Large intestine (tissue), 3 donors: ENCODE results near the gene SGCD. TPM values are rescaled to one million over a fixed set of nuclear protein-coding genes. Genes with fewer than 3 reads are reported as not detected.
A peak's percentile ranks its signal among the peaks of the same experiment; 100 is the strongest.

Experiments used
- DNase-seq, 2 donors: peaks; one replicate each; pipeline versions ENCODE4 v3.0.0 to v3.0.0-alpha.2; 2013
- H3K27ac ChIP-seq: one replicate; pipeline ENCODE4 v1.5.1; 2013; ENCODE audit warnings: low read length
- H3K27me3 ChIP-seq: 2 replicates; pipeline ENCODE4 v1.6.1; 2013; ENCODE audit warnings: low read length; ENCODE audit not compliant: control insufficient read depth, insufficient read depth
- H3K36me3 ChIP-seq: 2 replicates; pipeline ENCODE4 v1.6.1; 2013; ENCODE audit warnings: low read length; ENCODE audit not compliant: control insufficient read depth, insufficient read depth
- H3K4me1 ChIP-seq: one replicate; pipeline ENCODE4 v1.6.1; 2013; ENCODE audit warnings: low read length; ENCODE audit not compliant: control insufficient read depth, insufficient read depth
- H3K4me3 ChIP-seq: one replicate; pipeline ENCODE4 v1.5.1; 2013; ENCODE audit warnings: low read length
- H3K9me3 ChIP-seq: one replicate; pipeline ENCODE4 v1.6.1; 2013; ENCODE audit warnings: mild to moderate bottlenecking, low read depth, low read length, moderate library complexity; ENCODE audit not compliant: control insufficient read depth
- WGBS: methylation state at CpG from one replicate; pipeline ENCODE4 v1.1.5; 2013; ENCODE audit warnings: low lambda C conversion rate; ENCODE audit not compliant: insufficient coverage; 5-methylcytosine and 5-hydroxymethylcytosine counted together
- polyA plus RNA-seq: library from polyadenylated mRNA; unstranded; fragments of 120-200 nt; gene quantifications from one replicate; pipeline ENCODE4 v1.2.1, GENCODE V29; 2013

Gene SGCD
- polyA plus RNA-seq, 1 donor = 9.0 TPM

DNA sequence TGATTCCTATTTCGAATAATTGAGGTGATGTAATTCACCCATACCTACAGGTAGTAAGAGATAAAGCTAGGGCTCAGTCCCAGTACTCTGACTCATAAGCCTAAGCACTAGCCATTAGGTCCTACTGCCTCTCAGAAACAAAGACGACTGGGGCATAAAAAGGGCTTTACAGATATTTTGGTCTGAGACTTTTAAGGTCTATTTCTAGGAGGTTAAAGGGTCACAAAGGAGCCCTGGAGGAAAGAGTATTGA lies 69.8 kb downstream of the SGCD start:
- Histone ChIP-seq H3K27me3 (no peaks in the 10 kb centered on the region), H3K36me3 (no peaks in the 10 kb centered on the region), H3K4me3 (no peak overlapping the region), H3K27ac (no peak overlapping the region), H3K4me1 (no peaks in the 10 kb centered on the region), H3K9me3 (no peaks in the 10 kb centered on the region)
- WGBS = no CpG with 5 or more reads among the region's 2 CpGs
- peak in 1 of 2 donors; percentile 19 for DNase-seq

DNA sequence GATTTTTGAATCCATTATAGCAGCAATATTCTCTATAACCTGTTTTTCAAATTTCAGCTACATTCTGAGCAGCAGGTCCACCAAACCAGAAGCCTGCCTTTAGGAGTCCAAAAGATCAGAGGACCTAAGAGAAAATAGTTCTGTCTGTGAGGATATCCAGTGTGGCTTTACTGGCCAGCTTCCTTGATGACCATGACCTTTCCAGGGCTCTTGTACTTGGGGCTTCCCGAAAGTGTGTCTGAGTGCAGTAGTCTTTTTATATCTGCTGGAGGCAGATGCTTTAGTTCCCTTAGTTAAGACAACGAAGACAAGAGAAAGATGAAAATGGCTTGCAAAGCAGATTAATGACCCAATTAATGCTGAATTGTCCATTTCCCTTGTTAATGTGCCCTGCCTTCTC lies 72.4 kb downstream of the SGCD start:
- Histone ChIP-seq H3K27me3 (no peaks in the 10 kb centered on the region), H3K4me1 (no peaks in the 10 kb centered on the region), H3K27ac (no peak overlapping the region), H3K9me3 (no peaks in the 10 kb centered on the region), H3K4me3 (no peak overlapping the region), H3K36me3 (no peaks in the 10 kb centered on the region)
- DNase-seq = no peak
- WGBS = no CpG with 5 or more reads among the region's 2 CpGs

- H3K27me3 ChIP-seq = no peaks in the 10 kb centered on the region
- no peak overlapping the region for H3K27ac ChIP-seq
- H3K4me1 ChIP-seq = no peaks in the 10 kb centered on the region
- H3K4me3 ChIP-seq = no peak overlapping the region
- no peaks in the 10 kb centered on the region for H3K9me3 ChIP-seq
- no peaks in the 10 kb centered on the region for H3K36me3 ChIP-seq
- peak in 1 of 2 donors; percentile 4 for DNase-seq
Observed at GRCh38 chr5:156400231-156400986, 73.4 kb downstream of the SGCD start.

DNA sequence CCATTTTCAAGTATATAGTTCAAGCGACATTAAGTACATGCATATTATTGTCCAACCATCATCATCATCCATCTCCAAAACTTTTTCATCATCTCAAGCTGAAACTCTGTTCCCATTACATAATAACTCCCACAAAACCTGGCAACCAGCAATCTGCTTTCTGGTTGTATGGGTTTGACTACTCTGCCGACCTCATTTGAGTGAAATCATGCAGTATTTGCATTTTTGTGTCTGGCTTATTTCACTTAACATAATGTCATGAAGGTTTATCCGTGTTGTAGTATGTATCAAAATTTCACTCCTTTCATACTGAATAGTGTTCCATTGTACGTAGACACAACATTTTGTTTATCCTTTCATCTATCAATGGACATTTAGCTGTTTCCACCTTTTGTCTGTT lies 74.8 kb downstream of the SGCD start:
- no peaks in the 10 kb centered on the region for H3K27me3 ChIP-seq
- no peaks in the 10 kb centered on the region for H3K4me1 ChIP-seq
- no peak overlapping the region for H3K4me3 ChIP-seq
- no peak for DNase-seq
- no peaks in the 10 kb centered on the region for H3K9me3 ChIP-seq
- WGBS = 100% methylated on average over 2 of the region's 4 CpGs
- H3K36me3 ChIP-seq = no peaks in the 10 kb centered on the region
- H3K27ac ChIP-seq = no peak overlapping the region

DNA sequence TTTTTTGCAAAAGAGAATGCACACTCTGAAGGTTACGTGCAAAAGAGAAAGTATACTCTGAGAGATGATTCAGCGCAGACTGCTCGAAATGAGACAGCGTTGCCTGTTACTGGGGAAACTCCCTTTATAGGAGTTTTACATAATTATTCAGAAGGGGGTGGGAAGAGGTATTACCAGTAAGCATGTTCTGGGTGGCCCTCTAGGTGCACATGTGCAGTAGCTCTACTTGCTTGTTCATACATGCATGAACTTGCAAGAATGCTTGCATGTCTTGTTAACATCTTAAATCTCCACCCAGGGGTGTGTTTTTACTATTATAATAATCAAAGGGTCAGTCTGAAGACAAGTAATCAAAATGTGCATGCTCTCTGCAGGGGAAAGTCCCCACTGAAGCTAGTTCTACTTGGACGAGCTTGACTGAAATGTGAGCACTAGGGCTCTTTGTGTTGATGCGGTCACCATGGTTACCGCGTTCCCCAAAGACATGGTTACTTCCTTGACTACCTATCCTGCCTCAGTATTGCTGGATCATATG lies 75.5 kb downstream of the SGCD start:
- Histone ChIP-seq H3K4me3 (no peak overlapping the region), H3K4me1 (no peaks in the 10 kb centered on the region), H3K27me3 (no peaks in the 10 kb centered on the region), H3K36me3 (no peaks in the 10 kb centered on the region), H3K9me3 (no peaks in the 10 kb centered on the region), H3K27ac (no peak overlapping the region)
- WGBS = no CpG with 5 or more reads among the region's 8 CpGs
- DNase-seq = no peak

GRCh38 chr5:156405988-156406387 lies 79.0 kb downstream of the SGCD start:
- DNase-seq = no peak
- no CpG with 5 or more reads among the region's 3 CpGs for WGBS
- Histone ChIP-seq H3K27ac (no peak overlapping the region), H3K4me3 (no peak overlapping the region), H3K9me3 (no peaks in the 10 kb centered on the region), H3K4me1 (no peaks in the 10 kb centered on the region), H3K36me3 (no peaks in the 10 kb centered on the region), H3K27me3 (no peaks in the 10 kb centered on the region)

DNA sequence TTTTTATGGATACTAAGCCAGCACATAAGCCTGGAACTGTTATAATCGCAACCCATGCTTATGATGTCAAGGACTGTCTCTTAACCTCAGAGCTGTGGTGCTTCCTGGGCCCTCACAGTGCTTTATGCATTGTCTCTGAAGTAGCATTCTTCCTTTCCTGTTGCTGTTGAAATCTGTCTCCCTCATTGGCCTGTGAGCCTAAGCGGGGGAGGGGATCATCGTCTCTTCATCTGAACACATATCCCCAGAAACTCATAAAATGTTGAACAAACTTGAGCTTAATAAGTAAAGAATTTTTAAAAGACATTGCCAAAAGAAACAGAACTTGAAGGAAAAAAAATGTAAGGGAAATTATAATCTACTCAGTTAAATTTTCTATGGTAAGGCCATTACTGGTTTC lies 80.3 kb downstream of the SGCD start:
- no CpG with 5 or more reads among the region's 3 CpGs for WGBS
- no peak overlapping the region for H3K4me3 ChIP-seq

DNA sequence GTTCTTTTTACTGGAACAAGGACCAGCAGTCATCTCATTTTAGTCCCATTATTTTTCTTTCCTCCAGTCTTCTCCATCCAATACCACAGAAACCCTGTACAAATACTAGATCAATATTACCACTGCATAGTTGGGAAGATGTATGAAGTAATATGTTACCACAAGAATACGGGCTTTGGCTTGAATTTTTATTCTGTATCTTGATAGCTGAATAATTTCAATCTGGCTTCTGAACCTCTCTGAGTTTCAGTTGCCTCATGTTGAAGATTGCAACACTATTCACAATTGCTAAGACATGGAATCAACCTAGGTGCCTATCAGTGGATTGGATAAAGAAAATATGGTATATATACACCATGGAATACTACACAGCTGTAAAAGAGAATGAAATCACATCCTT lies 82.9 kb downstream of the SGCD start:
- WGBS = 100% methylated on average over 1 of the region's 1 CpG
- H3K27me3 ChIP-seq = no peaks in the 10 kb centered on the region
- H3K4me3 ChIP-seq = no peak overlapping the region
- H3K27ac ChIP-seq = no peak overlapping the region
- H3K36me3 ChIP-seq = no peaks in the 10 kb centered on the region
- H3K4me1 ChIP-seq = no peaks in the 10 kb centered on the region
- no peaks in the 10 kb centered on the region for H3K9me3 ChIP-seq
- no peak for DNase-seq

More for the DNA sequence above, 80.3 kb downstream of the SGCD start:
- DNase-seq = no peak
- H3K36me3 ChIP-seq = no peaks in the 10 kb centered on the region
- no peaks in the 10 kb centered on the region for H3K9me3 ChIP-seq
- H3K27ac ChIP-seq = no peak overlapping the region
- no peaks in the 10 kb centered on the region for H3K4me1 ChIP-seq
- H3K27me3 ChIP-seq = no peaks in the 10 kb centered on the region

- no peaks in the 10 kb centered on the region for H3K27me3 ChIP-seq
- DNase-seq = peak; percentile 12 to 15
- WGBS = no CpG with 5 or more reads among the region's 6 CpGs
- H3K36me3 ChIP-seq = no peaks in the 10 kb centered on the region
- H3K4me3 ChIP-seq = no peak overlapping the region
- H3K9me3 ChIP-seq = no peaks in the 10 kb centered on the region
- no peaks in the 10 kb centered on the region for H3K4me1 ChIP-seq
- H3K27ac ChIP-seq = no peak overlapping the region
Observed at GRCh38 chr5:156411185-156411613, 84.2 kb downstream of the SGCD start.

DNA sequence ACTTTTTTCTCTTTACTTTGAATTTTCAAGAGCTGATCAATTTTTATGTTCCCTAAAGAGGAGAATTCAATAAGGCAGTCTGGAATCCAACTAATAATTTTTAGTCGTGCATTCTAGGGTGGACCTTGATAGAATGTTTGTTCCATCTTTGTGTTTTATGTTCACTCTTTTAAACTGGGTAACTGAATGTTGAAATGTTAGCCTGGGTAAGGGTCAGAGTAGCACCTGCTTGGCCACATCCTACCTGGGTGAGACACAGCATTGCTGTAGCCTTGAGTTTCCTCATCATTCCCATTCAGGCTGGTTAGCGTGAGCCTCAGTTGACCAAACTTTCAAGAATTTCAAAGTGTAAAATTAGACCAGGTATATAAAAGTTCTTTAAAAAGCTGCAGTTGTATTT lies 85.0 kb downstream of the SGCD start:
- no peak overlapping the region for H3K27ac ChIP-seq
- H3K36me3 ChIP-seq = no peaks in the 10 kb centered on the region
- no peaks in the 10 kb centered on the region for H3K4me1 ChIP-seq
- H3K9me3 ChIP-seq = no peaks in the 10 kb centered on the region
- 57% methylated on average over 1 of the region's 2 CpGs for WGBS
- no peak for DNase-seq
- H3K27me3 ChIP-seq = no peaks in the 10 kb centered on the region
- no peak overlapping the region for H3K4me3 ChIP-seq

DNA sequence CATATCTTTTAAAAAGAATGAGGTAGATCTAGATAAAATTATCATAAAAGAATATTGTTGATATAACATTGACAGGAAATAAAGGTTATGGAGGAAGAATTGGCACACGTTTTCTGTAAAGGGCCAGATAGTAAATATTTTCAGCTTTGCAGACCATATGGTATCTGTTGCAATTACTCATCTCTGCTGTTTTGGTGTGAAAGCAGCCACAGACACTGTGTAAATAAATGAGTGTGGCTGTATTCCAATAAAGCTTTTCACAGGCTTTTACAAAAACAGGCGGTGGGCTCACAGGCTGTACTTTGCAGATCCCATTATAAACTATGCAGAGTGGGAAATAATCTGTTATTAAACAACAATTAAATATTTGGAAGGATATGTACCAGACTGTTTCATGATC lies 87.4 kb downstream of the SGCD start:
- H3K27ac ChIP-seq = no peak overlapping the region
- no CpG with 5 or more reads among the region's 2 CpGs for WGBS
- no peaks in the 10 kb centered on the region for H3K4me1 ChIP-seq
- H3K4me3 ChIP-seq = no peak overlapping the region
- H3K9me3 ChIP-seq = no peaks in the 10 kb centered on the region
- peak in 1 of 2 donors; percentile 6 for DNase-seq
- H3K27me3 ChIP-seq = no peaks in the 10 kb centered on the region
- H3K36me3 ChIP-seq = no peaks in the 10 kb centered on the region
